Measurements from ENCODE around the gene NFKBIB.
A peak's percentile ranks its signal among the peaks of the same experiment; 100 is the strongest.
"Not testable (repeated sequence)": the region's sequence is repeated elsewhere in the genome, so short reads cannot be mapped to it uniquely, and the experiment has no call there.

NFKBIB gene

GRCh38 chr19:38939957-38940356 lies 40.2 kb downstream of the NFKBIB start:
- Mint-ChIP-seq H3K27me3 (peaks cover 17% of the 10 kb centered on the region), H3K4me1 (ENCODE audit: low read depth) (peaks cover 12% of the 10 kb centered on the region), H3K4me3 (no peak overlapping the region), H3K27ac (no peak overlapping the region), H3K9me3 (peaks cover 7% of the 10 kb centered on the region), H3K36me3 (ENCODE audit: low read depth) (peaks cover 3% of the 10 kb centered on the region)
- intact Hi-C loops (cut with micrococcal nuclease), result loop anchor here (10.0 kb wide), 1 partner anchor 395 kb away; no protein-coding TSS in a partner anchor

- H3K4me1 Mint-ChIP-seq (ENCODE audit: low read depth), result peaks cover 12% of the 10 kb centered on the region
- H3K4me3 Mint-ChIP-seq; H3K27ac Mint-ChIP-seq; H3K36me3 Mint-ChIP-seq (ENCODE audit: low read depth); H3K9me3 Mint-ChIP-seq; intact Hi-C loops (cut with micrococcal nuclease): not testable (repeated sequence)
- H3K27me3 Mint-ChIP-seq, result peaks cover 19% of the 10 kb centered on the region
These were observed 41.7 kb downstream of the NFKBIB start for GRCh38 chr19:38941466-38941865.

- Mint-ChIP-seq H3K27me3 (peaks cover 19% of the 10 kb centered on the region), H3K36me3 (ENCODE audit: low read depth) (no peaks in the 10 kb centered on the region), H3K4me1 (ENCODE audit: low read depth) (peaks cover 12% of the 10 kb centered on the region), H3K27ac (no peak overlapping the region), H3K9me3 (no peaks in the 10 kb centered on the region), H3K4me3 (no peak overlapping the region)
- intact Hi-C loops (cut with micrococcal nuclease), result no loop called here
These were observed 42.2 kb downstream of the NFKBIB start for GRCh38 chr19:38941979-38942378.

- Mint-ChIP-seq H3K36me3 (ENCODE audit: low read depth) (no peaks in the 10 kb centered on the region), H3K27me3 (peaks cover 21% of the 10 kb centered on the region), H3K27ac (no peak overlapping the region), H3K4me1 (ENCODE audit: low read depth) (peaks cover 12% of the 10 kb centered on the region), H3K4me3 (no peak overlapping the region), H3K9me3 (no peaks in the 10 kb centered on the region)
- intact Hi-C loops (cut with micrococcal nuclease), result no loop called here
These were observed 42.9 kb downstream of the NFKBIB start for GRCh38 chr19:38942471-38943181.

- peaks cover 11% of the 10 kb centered on the region for H3K4me1 Mint-ChIP-seq (ENCODE audit: low read depth)
- H3K27ac Mint-ChIP-seq, result no peak overlapping the region
- no peaks in the 10 kb centered on the region for H3K36me3 Mint-ChIP-seq (ENCODE audit: low read depth)
- intact Hi-C loops (cut with micrococcal nuclease), result no loop called here
- no peak overlapping the region for H3K4me3 Mint-ChIP-seq
- H3K9me3 Mint-ChIP-seq, result no peaks in the 10 kb centered on the region
- H3K27me3 Mint-ChIP-seq, result peaks cover 27% of the 10 kb centered on the region
These were observed 45.3 kb downstream of the NFKBIB start for GRCh38 chr19:38944981-38945506.

DNA sequence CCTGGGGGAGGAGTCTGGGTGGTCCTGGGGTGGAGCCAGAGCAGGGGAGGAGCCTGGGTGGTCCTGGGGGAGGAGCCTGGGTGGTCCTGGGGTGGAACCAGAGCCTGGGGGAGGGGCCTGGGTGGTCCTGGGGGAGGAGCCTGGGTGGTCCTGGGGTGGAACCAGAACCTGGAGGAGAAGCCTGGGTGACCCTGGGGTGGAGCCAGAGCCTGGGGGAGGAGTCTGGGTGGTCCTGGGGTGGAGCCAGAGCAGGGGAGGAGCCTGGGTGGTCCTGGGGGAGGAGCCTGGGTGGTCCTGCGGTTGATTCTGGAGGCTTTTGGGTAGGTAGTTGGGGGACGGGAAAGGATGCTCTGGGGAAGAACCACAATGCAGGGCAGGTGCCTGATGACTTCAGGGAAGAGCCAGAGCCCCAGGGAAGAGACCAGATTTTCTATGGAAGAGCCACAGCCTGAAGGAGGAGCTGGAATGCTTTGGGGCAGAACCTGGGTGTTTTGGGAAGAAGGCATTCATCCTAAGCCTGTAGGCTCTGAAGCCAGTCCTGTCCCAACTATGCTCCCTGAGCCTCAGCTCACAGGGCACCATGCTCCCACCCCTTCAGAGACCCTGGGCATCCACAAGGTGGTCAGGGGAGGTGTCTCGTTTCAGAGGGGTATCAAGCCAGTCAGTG lies 45.9 kb downstream of the NFKBIB start:
- peaks cover 30% of the 10 kb centered on the region for H3K27me3 Mint-ChIP-seq
- intact Hi-C loops (cut with micrococcal nuclease), result no loop called here
- no peaks in the 10 kb centered on the region for H3K36me3 Mint-ChIP-seq (ENCODE audit: low read depth)
- no peak overlapping the region for H3K27ac Mint-ChIP-seq
- H3K9me3 Mint-ChIP-seq, result no peaks in the 10 kb centered on the region
- peaks cover 12% of the 10 kb centered on the region for H3K4me1 Mint-ChIP-seq (ENCODE audit: low read depth)
- H3K4me3 Mint-ChIP-seq, result no peak overlapping the region

- H3K36me3 Mint-ChIP-seq (ENCODE audit: low read depth), result no peaks in the 10 kb centered on the region
- H3K4me3 Mint-ChIP-seq, result no peak overlapping the region
- peaks cover 31% of the 10 kb centered on the region for H3K27me3 Mint-ChIP-seq
- no peak overlapping the region for H3K27ac Mint-ChIP-seq
- H3K9me3 Mint-ChIP-seq, result no peaks in the 10 kb centered on the region
- peaks cover 12% of the 10 kb centered on the region for H3K4me1 Mint-ChIP-seq (ENCODE audit: low read depth)
- intact Hi-C loops (cut with micrococcal nuclease), result no loop called here
These were observed 46.7 kb downstream of the NFKBIB start for GRCh38 chr19:38946229-38947010.

DNA sequence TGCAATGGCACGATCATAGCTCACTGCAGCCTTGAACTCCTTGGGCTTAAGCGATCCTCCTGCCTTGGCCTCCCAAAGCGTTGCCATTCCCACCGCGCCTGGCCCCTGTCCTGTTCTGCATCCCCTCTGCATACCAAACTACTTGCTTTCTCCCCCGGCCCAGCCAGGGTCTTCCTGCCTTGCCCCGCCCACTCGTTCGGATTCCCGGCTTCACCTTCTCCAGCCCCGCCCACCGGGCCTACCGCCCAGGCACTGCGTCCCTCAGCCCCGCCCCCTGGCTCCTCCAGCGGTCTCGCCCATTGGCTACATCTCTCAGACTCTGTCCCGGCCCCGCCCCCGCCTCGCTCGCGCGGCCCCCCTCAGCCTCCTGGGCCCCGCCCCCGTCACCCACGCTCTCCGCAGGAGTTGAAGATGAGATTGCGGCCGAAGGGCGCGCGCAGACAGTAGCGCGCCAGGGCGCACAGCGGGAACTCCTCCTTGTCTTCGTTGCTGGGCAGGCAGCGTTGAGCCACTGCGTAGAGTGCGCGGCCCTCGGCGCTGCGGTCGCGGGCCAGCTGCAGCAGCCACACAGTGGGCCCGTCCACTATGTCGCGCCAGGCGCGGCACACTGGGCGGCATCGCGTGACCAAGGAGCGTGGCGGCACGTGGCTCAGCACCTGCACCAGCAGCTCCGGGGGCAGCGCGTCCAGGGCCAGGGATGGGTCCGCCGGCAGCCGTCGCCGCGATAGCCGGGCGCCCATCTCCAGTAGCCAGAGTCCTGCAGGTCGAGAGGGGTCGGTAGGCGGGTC lies 50.0 kb downstream of the NFKBIB start:
- no peaks in the 10 kb centered on the region for H3K36me3 Mint-ChIP-seq (ENCODE audit: low read depth)
- H3K27me3 Mint-ChIP-seq, result peaks cover 52% of the 10 kb centered on the region
- H3K4me1 Mint-ChIP-seq (ENCODE audit: low read depth), result peaks cover 17% of the 10 kb centered on the region
- H3K27ac Mint-ChIP-seq, result peak overlapping the region; percentile 14
- intact Hi-C loops (cut with micrococcal nuclease), result no loop called here
- no peaks in the 10 kb centered on the region for H3K9me3 Mint-ChIP-seq
- peak overlapping the region; percentile 61 for H3K4me3 Mint-ChIP-seq

DNA sequence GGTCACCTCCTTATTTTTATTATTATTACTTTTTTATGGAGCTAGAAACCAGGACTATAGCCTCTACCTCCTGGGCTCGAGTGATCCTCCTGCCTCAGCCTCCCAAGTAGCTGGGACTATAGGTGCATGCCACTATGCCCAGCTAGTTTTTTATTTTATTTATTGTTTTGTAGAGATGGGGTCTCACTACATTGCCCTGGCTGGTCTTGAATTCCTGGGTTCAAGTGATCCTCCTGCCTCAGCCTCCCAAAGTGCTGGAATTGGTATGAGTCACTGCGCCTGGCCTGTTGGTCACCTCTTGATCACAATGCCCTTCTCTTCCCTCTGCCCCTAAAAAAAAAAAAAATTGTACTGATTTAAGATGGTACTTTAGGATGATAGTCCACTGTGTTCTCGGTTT lies 51.4 kb downstream of the NFKBIB start:
- no peaks in the 10 kb centered on the region for H3K36me3 Mint-ChIP-seq (ENCODE audit: low read depth)
- peaks cover 17% of the 10 kb centered on the region for H3K4me1 Mint-ChIP-seq (ENCODE audit: low read depth)
- no peak overlapping the region for H3K27ac Mint-ChIP-seq
- H3K4me3 Mint-ChIP-seq, result no peak overlapping the region
- intact Hi-C loops (cut with micrococcal nuclease), result no loop called here
- no peaks in the 10 kb centered on the region for H3K9me3 Mint-ChIP-seq
- peaks cover 51% of the 10 kb centered on the region for H3K27me3 Mint-ChIP-seq

- Mint-ChIP-seq H3K4me3 (no peak overlapping the region), H3K27me3 (peaks cover 47% of the 10 kb centered on the region)
- intact Hi-C loops (cut with micrococcal nuclease), result no loop called here
These were observed 52.8 kb downstream of the NFKBIB start for GRCh38 chr19:38952395-38953165.

DNA sequence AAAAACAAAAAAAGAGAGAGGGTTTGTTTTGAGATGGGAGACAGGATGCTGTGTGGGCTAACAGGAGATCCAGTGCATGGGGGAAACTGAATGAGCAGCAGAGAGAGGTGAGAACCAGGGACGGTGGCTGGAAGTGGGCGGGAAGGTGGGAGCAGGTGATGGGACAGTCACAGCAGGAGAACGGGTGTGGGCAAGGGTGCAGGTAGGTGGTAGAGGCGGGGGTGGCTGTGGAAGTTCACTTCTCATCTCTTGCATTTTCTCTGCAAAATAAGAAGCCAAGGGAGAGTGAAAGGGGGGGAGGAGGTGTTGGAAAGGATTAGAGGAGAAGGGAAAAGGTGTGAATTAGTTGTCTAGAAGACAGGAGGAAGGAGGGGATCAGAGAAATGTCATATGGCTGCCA lies 53.9 kb downstream of the NFKBIB start:
- Mint-ChIP-seq H3K4me3 (no peak overlapping the region), H3K27ac (no peak overlapping the region), H3K9me3 (no peaks in the 10 kb centered on the region), H3K27me3 (peaks cover 44% of the 10 kb centered on the region), H3K4me1 (ENCODE audit: low read depth) (peaks cover 17% of the 10 kb centered on the region), H3K36me3 (ENCODE audit: low read depth) (no peaks in the 10 kb centered on the region)
- intact Hi-C loops (cut with micrococcal nuclease), result no loop called here

More at GRCh38 chr19:38952395-38953165, 52.8 kb downstream of the NFKBIB start:
- Mint-ChIP-seq H3K9me3 (no peaks in the 10 kb centered on the region), H3K36me3 (ENCODE audit: low read depth) (no peaks in the 10 kb centered on the region), H3K4me1 (ENCODE audit: low read depth) (peaks cover 17% of the 10 kb centered on the region), H3K27ac (no peak overlapping the region)

- no peak overlapping the region for H3K4me3 Mint-ChIP-seq
- intact Hi-C loops (cut with micrococcal nuclease), result no loop called here
- H3K27me3 Mint-ChIP-seq, result peaks cover 25% of the 10 kb centered on the region
- no peaks in the 10 kb centered on the region for H3K36me3 Mint-ChIP-seq (ENCODE audit: low read depth)
- no peak overlapping the region for H3K27ac Mint-ChIP-seq
- peaks cover 5% of the 10 kb centered on the region for H3K4me1 Mint-ChIP-seq (ENCODE audit: low read depth)
- H3K9me3 Mint-ChIP-seq, result no peaks in the 10 kb centered on the region
These were observed 56.5 kb downstream of the NFKBIB start for GRCh38 chr19:38956264-38956663.

GRCh38 chr19:38958301-38958700 lies 58.5 kb downstream of the NFKBIB start:
- Mint-ChIP-seq H3K9me3 (no peaks in the 10 kb centered on the region), H3K36me3 (ENCODE audit: low read depth) (no peaks in the 10 kb centered on the region)

More at GRCh38 chr19:38958301-38958700, 58.5 kb downstream of the NFKBIB start:
- intact Hi-C loops (cut with micrococcal nuclease), result no loop called here
- Mint-ChIP-seq H3K4me3 (no peak overlapping the region), H3K27ac (no peak overlapping the region), H3K27me3 (peaks cover 15% of the 10 kb centered on the region), H3K4me1 (ENCODE audit: low read depth) (peaks cover 8% of the 10 kb centered on the region)
